ENCODE measurements around the gene ASB10. TPM values are rescaled to one million over a fixed set of nuclear protein-coding genes. Genes with fewer than 3 reads are reported as not detected.

Gene ASB10
- total RNA-seq, 4 donors from 2014 or later = not detected

- TF ChIP-seq CTCF (IDR thresholded peaks at IDR 0.05; ENCODE audit: low read depth) = no peak
These were observed 14.7 kb upstream of the ASB10 start for GRCh38 chr7:151201751-151202150.

GRCh38 chr7:151201344-151201743 is 14.3 kb upstream of the ASB10 start:
- TF ChIP-seq CTCF (IDR thresholded peaks at IDR 0.05; ENCODE audit: low read depth) = no peak

- TF ChIP-seq CTCF (IDR thresholded peaks at IDR 0.05; ENCODE audit: low read depth) = no peak
These were observed 12.1 kb upstream of the ASB10 start for GRCh38 chr7:151198945-151199848.

- TF ChIP-seq CTCF (IDR thresholded peaks at IDR 0.05; ENCODE audit: low read depth) = no peak
These were observed 10.9 kb upstream of the ASB10 start for GRCh38 chr7:151197932-151198331.

GRCh38 chr7:151195616-151196450 is 8.8 kb upstream of the ASB10 start:
- TF ChIP-seq CTCF (IDR thresholded peaks at IDR 0.05; ENCODE audit: low read depth) = no peak

- TF ChIP-seq CTCF (IDR thresholded peaks at IDR 0.05; ENCODE audit: low read depth) = no peak
These were observed 7.1 kb upstream of the ASB10 start for GRCh38 chr7:151194188-151194587.

All from subcutaneous adipose tissue (tissue), 4 donors.